Body of pancreas (tissue), 4 donors: ENCODE data around the gene TAGLN2.

ENCODE experiments used
- CTCF ChIP-seq, 7 experiments: fragments of 450-650 bp in 4 of 7; fragments of 200-600 bp in 3 of 7; sonication (generic) in 3 of 7; IDR thresholded peaks; one replicate each; pipeline ENCODE4 v1.5.1; 2016 to 2019; ENCODE audit warnings: antibody characterized with exemption in 7 of 7
- POLR2A ChIP-seq, 3 donors: fragments of 450-650 bp; IDR thresholded peaks; one replicate each; pipeline ENCODE4 v1.6.1; 2016; ENCODE audit warnings: antibody characterized with exemption in 3 of 3, mild to moderate bottlenecking in 2 of 3

GRCh38 chr1:159941591-159942560, 16.6 kb upstream of the TAGLN2 start:
- no peak for TF ChIP-seq POLR2A (IDR thresholded peaks at IDR 0.05)
- no peak for TF ChIP-seq CTCF (IDR thresholded peaks at IDR 0.05)
